Stimulated activated CD8-positive, alpha-beta memory T cell treated with anti-CD3 and anti-CD28 coated beads, Interleukin-7, amount 100 ng/mL, for 4 hours (primary cell): ENCODE results near the gene ATRIP.

Experiments used
- DNase-seq, 2 donors: peaks; one replicate each; pipeline ENCODE4 v3.0.0-alpha.2; 2020; ENCODE audit warnings: low read depth in 2 of 2

The ATRIP gene

DNA sequence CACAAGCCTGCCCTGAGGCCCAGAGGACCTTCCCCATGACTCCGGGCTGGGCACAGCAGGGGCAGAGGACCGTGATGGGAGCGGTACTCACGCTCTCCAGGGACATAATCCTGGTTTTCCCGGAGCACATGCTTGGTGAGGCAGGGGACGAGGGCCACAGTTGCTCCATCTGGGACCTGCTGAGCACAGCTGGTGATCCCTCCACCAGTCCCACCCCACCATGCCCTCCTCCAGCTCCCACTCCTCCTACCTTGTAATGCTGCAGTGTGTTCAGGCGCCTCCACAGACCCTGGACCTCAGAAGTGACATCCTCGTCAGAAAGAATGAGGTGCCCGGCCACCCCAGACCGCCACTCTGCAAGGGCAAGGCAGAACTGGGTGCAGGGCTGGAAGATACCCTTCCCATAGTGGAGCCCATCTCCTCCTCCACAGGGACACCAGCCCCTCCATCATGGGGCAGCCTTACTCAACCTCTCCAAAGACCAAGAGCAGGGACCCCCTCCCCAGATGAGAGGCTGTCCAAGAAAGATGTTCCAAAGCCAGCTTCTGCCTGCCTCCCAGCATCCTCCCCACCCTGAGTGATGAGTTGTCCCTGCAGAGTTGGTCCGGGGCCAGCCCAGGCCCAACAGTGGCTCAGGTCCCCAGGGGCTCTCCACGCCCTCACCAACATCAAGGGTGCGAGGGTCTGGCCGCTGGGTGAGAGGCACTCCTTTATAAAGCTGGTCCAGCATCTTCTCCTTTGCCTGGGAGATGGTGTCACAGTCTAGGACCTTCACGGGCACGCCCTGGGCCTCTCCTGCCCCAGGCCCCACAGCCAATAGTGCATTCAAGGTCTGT, 36.1 kb upstream of the ATRIP start:
- DNase-seq: no peak

DNA sequence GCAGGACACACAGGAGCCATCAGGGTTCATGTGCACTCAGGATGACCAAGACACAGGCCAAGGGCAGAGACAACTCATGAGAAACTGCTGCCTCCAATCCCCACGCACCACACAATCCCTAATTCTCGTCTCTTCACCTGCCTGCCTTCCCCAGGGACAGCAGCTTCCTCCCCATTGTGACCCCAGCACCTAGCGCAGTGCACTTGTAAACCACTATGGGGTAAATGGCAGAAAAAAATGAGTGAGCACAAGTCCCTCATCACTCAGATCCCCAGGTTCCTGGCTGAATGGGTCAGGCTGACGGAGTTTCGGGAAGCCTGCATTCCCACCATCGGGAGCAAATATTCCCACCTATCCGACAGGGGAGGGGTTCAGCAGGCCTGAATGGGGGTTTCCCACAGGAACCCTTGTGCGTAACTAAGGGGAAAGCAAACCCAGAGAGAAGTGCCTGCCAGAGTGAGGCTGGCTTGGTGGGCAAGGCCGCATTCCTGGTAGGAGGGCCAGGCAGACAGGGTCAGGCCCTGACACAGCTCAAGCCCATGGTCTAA, 35.4 kb upstream of the ATRIP start:
- DNase-seq: no peak

DNA sequence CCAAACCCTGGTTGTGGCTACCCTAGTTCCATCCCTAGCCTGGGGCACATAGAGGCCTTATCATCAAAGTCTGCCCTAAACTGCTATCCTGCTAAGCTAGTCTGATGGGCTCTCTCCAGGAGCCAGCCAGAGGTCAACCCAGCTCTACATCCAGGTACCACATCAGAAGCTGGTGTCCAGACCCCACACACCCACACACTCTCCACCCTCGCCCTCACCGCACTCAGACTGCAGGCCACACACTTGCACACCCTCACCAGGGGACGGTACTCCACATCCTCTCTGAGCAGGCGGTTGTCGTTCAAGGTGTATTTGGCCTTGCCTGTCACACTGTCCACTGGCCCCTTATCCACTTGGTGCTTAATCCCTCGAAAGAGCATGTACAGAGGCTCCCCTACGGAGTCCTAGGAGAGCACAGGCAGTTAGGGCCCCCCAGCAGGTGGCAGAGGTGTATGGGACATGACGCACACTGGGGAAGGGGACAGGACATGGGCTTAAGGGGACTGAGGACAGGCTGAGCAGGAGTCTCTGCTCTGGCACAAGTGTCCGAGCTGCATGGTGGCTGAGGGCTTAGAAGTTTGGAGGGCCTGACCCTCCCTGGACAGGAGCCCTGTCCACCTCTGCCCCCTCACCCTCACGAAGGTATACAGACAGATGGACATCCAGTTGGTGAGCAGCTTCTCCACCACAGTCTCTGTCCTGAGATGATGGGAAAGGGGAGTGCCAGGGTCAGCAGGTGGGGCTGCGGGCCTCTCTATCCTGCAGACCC, 34.7 kb upstream of the ATRIP start:
- no peak for DNase-seq

DNA sequence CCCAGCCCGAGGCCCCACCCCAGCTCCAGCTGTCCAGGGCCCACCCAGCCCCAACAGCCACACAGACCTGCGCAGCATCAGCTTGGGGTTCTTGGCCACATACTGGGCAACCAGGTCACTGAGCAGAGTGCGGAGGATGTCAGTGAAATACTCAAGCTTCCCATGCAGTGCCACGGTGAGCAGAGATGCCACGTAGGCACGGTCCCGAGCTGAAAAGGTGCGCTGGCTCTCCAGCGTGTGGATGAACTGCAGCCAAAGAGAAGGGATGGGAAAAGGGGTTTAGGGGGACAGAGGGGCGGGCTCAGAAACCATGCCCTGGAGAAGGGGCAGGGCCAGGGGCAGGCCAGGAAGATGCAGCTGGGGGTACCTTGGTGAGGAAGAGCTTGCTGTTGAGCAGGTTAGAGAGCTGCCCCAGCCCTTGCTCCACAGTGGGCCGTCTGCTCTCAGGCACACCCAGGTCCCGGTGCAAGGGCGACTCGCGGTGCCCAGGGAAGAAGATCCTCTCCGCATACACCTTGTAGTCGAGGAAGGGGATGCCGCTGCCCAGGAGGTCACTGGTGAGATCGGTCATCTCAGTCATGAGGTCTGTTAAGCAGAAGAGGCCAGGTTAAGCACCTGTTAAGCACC, 34.0 kb upstream of the ATRIP start:
- no peak for DNase-seq

DNA sequence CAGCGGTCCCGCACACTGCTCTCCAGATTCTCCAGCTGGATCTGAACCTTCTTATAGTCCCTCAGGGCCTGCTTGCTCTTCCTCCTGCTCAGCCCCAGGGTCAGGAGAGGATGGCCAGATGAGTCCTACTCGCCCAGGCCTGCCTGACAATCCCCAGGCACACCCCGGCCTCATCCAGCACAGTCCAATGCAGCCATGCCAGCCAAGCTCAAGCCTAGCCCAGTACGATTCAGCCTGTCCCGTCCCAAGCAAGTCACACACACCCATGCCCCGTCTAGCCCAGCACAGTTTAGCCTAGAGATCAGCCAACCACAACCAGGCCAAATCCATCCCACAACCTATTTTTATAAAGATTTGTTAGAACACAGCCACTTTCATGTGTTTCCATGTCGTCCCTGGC, 33.5 kb upstream of the ATRIP start:
- DNase-seq: no peak

DNA sequence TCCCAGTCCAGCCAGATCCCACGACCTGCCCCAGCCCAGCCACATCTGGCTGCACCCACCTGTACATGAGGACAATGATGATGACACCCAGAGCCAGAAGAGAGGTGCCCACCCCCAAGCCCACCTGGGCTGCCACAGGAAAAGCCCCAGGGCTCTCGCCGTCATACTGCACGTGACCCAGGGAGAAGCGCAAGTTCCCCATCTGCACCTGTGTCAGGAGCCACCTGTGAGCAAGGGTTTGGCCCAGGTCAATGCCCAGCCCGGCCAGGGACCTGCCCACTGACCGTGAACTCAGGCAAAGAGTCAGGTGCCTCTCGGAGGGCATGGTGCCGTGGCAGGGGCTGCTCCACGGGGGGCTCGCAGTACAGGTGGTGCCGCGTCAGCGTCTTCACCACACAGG, 32.9 kb upstream of the ATRIP start:
- DNase-seq: no peak

DNA sequence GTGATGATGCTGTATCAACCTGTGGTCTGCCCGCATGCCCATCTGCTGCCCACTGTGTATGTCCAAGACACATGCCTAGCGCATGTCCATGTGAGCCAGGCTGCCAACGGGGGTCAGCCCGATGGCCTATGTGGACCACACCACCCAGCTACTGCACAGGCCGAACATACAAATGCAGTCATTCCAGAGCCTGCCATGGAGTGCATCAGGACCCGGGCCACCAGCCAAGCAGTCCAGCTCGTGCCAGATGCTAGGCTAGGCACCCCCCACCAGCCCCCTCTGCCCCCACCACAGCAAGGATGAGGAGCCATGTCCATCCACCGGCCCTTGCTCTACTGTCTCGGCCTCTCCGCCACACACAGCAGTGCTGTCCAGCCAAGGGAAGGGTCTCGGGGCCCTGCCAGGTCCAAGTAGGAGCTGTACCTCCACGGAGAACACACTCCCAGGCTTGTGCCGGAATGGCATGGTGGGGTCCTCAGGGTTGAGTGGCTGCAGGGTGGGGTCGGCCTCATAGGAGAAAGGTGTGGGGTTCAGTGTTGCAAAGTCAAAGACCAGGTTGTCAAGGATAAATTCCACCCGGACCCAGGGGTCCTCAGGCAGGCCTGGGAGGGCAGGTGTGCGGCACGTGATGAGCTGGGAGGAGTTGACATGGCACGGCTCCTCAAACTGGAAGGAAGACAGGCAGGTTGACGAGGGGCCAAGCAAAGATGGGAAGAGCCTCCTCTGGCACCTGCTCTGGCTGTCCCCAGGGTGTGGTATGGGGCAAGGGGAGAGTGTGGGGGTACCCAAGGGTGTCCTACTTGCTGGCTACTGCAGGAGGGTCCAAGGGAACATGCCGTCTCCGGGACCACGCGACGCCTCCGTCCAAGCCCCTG, 31.9 kb upstream of the ATRIP start:
- no peak for DNase-seq

DNA sequence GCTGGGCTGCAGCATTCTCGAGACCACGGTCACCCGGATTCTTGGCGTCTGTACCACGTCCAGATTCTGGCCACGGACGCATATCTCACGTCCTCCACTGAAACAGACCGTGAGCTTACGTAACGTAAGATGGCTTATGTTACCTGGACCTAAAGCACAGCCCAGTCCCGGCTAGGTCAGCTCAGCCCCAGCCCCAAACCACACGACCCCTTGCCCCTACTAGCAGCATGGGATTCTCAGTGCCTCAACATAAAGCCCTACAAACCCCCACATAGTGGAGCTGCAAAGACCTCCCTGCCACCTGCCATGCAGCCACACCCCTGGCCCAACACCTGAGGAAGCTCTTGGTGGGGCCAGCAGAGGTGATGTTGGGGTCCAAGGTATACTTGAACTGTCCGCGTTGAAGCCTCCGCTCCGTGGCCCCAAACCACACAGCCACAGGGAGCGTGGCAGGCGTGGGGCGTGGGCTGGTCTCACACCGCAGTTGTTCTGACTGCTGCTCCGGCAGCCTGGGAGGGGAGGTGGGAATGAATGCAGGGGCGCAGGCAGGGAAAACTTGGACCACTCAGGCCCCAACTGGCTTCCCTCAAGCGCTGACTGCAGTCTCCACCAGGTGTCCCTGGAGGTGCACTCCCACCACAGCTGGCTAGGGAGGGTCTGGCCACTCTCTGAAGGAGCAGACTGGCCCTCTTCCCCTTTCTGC, 31.1 kb upstream of the ATRIP start:
- no peak for DNase-seq

DNA sequence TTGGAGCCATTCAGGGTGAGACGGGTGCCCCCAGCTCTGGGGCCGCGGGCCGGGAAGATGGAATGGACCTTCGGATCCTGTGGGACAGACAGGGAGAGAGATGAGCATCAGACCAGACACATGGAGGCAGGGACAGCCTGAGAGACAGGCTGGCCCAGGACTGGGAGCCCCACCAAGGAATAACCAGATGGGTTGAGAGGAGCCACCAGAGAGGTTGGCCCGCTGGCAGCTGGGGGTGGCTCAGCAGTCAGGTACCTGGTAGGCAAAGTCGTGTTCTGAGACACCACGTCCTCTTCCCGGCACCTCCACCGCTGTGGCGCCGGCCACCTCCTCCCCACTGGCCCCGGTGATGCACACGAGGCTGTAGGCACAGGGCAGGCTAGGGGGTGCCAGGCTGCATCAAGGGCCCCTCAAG, 30.4 kb upstream of the ATRIP start:
- DNase-seq: no peak

DNA sequence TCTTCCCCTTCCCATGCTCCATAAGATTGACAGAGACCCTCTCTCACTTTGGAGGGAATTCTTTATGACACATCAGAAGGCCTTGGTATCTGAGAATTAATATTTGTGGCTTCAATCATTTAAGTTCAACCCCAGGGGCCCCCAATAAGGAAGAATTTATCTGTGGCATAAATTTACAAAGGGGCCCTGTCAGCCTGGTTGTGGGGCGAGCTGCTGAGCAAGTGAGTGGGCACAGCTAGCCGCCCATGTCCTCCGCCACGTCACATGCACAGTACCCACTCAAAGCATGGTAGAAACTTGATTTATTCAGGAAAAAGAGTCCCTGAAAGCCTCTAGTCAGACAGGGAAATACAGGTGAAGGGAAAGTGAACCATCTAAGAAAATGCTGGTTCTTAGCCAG, 30.0 kb upstream of the ATRIP start:
- DNase-seq: no peak

DNA sequence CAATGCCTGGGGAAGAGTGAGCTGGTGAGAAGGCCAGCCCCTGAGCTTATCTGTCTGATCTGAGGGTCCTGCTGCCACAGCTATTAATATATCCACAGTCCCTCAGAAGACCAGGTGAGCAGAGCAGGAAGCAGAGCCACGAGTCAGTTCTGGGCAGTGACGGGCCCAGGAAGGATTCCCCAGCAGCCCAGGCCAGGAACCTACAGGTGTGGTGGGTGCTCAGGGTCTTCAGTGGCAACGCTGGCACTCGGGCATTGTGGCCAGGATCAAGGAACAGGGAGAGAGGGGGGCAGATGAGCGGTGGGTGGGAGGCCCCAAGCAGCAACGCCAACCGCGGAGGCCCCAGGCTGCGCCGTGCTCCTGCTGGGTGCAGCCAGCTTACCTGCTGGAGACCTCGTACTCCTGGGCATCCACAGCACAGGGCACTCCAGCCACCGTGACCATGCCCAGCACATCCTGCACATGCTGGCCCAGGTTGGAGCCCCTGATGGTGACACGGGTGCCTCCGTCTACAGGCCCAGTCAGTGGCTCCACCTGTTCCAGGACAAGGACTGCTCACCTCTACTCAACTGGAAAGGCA, 28.9 kb upstream of the ATRIP start:
- no peak for DNase-seq

DNA sequence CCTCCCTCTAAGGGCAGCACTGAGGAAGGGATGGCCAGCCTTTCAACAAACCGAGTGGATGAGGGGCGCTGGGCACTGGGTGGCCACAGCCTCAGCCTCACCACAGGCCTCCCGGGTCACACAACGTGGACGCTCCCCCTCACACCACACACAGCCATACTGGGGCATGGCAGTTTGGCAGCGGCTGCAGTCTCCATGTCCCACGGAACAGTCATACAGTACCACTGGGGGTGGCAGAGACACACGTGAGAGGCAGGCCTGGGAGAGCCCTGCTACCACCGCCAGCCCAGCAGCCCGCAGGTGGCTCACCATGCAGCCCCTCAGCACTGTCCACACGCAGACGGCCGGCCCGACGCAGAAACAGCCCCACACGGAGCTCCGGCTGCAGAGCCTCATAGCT, 28.4 kb upstream of the ATRIP start:
- DNase-seq: no peak

DNA sequence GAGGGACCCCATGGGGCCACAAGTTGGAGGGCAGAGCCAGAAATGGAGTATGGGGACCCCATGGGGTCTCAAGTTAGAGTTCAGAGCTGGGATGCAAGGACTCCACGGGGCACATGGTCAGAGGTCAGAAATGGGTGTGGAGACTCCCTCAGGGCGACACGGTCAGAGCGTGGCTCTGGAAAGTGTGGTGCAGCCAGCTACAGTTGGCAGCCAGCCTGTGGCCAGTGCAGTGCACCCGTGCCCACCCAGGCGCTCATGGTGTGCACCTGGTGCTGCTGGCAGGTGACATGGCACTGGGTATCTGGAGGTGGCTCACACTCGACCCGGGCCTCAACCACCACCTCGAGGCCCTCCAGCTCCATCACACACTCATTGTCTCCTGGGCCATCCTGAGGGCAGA, 27.9 kb upstream of the ATRIP start:
- DNase-seq: no peak

DNA sequence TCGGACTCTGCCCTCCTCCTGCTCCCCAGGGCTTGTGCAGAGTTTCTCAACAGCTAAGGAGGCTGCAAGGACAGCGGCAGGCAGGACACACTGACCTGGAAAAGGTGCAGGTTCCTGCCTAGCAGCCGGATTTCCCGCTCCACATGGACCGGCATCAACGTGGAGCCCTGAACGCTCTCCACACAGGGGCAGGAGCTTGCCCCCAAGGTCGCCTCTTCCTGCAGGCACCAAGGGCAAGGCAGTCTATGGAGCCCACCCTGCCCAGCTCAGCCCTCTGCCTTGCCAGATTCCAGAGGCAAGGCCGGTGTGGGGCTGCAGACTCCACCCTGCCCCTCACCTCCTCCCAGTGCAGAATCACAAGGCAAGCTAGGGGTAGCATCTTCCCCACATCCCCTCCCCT, 27.4 kb upstream of the ATRIP start:
- DNase-seq: no peak

DNA sequence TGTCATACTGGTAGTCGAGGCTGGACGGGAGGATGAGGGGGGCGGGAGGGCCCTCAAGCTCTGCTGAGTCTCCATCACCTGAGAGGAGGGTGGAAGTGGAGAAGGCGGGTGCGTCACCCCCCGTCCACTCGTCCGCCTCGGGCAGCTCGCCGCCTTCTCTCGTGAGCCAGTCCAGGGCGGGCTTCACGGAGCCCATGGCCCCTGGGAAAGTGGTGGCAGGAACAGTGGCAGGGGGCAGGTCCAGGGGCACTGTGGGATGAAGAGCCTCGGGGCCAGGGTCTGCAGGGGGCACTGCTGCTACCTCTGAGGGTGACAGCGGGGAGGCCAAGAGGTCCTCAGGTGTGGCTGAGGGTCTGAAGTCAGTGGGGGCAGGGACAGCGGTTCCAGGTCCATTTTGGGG, 26.9 kb upstream of the ATRIP start:
- DNase-seq: no peak

DNA sequence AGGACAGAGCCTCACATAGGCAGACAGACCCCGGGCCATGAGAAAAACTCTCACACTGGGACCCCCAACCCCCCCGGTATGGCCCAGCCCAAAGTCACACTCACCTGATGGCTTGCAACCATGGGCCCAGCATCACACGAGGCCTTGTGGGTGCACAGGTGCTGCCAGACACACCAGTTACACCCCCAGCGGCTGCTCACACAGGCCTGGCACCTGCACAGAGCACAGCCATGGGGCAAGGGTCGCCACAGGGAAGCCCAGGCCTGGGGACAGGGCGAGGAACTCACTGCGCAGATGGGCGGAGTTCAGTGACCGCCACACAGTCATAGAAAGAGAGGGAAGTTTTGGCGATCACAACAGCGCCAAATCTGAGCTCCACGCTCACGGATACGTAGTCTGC, 26.0 kb upstream of the ATRIP start:
- no peak for DNase-seq

DNA sequence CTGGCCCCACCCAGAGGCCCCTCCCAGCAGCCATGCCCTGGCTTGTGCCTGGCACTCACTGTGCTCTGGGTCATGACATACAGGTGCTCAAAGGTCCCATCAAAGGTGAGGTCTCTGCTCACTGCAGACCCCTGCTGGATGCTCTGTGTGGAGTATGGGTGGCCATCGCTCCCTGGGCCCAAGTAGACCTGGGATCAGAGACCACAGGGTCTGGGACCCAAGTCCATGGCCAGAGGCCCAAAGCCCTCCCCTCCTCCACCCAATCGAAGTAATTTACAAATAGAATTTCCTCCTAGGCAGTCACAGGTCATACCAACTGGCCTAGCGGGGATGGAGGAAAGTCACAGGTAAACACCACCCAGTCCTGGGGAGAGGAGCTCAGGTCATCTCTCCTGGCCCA, 24.3 kb upstream of the ATRIP start:
- no peak for DNase-seq

DNA sequence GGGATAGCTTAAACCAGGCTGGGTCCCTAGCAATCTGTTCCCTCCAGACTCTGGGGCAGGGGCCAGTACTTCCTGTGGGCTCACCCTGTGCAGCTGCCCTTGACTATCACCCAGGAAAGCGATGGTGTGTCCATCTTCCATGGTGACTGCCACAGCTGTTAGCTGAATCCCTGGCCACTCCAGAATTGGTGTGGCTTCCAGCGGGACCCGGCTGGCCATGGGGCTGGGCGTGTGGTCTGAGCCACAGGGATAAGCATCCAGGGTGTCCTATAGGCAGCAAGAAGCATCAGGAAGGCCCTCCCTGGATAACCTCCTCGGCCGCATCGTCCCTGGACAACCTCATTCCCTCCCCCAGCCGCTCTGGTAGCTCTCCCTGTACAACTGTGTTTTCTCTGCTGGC, 23.9 kb upstream of the ATRIP start:
- DNase-seq: no peak

DNA sequence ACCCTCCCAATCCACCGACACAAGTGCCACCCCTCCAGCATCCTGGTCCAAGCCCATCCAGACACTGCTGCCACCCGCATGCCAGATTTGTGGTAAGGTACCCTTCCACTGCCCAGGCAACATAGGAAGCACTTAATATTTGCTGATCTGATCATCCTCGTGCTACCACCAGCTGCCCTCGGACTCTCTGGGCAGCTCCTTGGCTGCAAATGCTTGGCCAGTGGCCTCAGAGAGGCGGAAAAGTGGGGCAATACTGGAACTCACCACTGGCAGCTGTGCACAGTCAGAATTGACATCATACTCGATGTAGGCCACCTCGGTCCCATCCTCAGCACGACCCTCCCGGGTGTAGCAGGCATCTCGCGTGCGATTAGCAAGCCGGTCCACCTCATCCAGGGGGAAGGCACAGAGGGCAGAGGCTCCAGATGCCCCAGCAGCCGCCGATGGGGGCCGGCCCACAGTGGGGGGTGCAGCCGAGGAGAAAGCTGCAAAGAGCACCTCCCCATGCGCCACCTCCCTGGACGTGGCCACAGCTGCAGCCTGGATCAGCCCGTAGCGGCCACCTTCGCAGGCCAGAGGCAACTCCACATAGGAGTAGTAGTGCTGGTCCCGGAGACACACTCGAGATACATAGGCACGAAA, 23.2 kb upstream of the ATRIP start:
- no peak for DNase-seq
